Mucosa of descending colon (tissue), 3 donors: ENCODE data around the gene E2F3. TPM values are rescaled to one million over a fixed set of nuclear protein-coding genes. Genes with fewer than 3 reads are reported as not detected.
"Not testable (repeated sequence)": the region's sequence is repeated elsewhere in the genome, so short reads cannot be mapped to it uniquely, and the experiment has no call there.

ENCODE experiments used
- ATAC-seq: fragments of 200-7000 bp; cut with Tn5 transposase; one replicate; pipeline ENCODE4 v1.9.1; 2020; ENCODE audit warnings: mild to moderate bottlenecking, moderate library complexity
- DNase-seq, 3 donors: peaks; one replicate each; pipeline ENCODE4 v3.0.0-alpha.2; 2020
- H3K36me3 ChIP-seq: fragments of 200-600 bp; one replicate; pipeline ENCODE4 v1.8.0; 2021; ENCODE audit warnings: low read depth, mild to moderate bottlenecking
- H3K4me1 ChIP-seq: fragments of 200-600 bp; one replicate; pipeline ENCODE4 v1.8.0; 2021; ENCODE audit warnings: low read depth, mild to moderate bottlenecking
- H3K4me3 ChIP-seq: fragments of 200-600 bp; one replicate; pipeline ENCODE4 v1.8.0; 2021; ENCODE audit warnings: mild to moderate bottlenecking
- H3K9me3 ChIP-seq: fragments of 200-600 bp; one replicate; pipeline ENCODE4 v1.8.0; 2021; ENCODE audit warnings: mild to moderate bottlenecking
- intact Hi-C, 2 donors: fragments of 100-400 bp; cut with DNase I in 1 of 2; cut with micrococcal nuclease in 1 of 2; formaldehyde crosslinking; loops; one replicate each; pipeline versions ENCODE4 v1.11.0 to v1.11.1; 2022; cut with DNase I, micrococcal nuclease
- total RNA-seq, 3 donors: library from RNA; stranded (reverse); fragmentation: NEBNext Ultra II Directional in 2 of 3; extraction: Animal tissue kit (Norgen Biotek cat#: 25700) in 2 of 3; gene quantifications; one replicate each; pipeline versions ENCODE4 v1.2.1 to v1.2.4, GENCODE V29; 2021 to 2023
- TF ChIP-seq, protein P1 (sequence below): fragments of 200-600 bp; IDR thresholded peaks from one replicate; pipeline ENCODE4 v1.8.0; 2022; ENCODE audit warnings: antibody characterized with exemption, mild to moderate bottlenecking
- donor health status: DM: no; HTN: no; CAD: no; lungs with moderate emphysema.
- donor health status: DM: no; HTN: no; CAD: no.
- donor health status: DM: no; HTN: yes; CAD: no.

The E2F3 gene
- total RNA-seq, 3 donors from 2014 or later, result 7.6 to 10.0 (median 7.9) TPM

DNA sequence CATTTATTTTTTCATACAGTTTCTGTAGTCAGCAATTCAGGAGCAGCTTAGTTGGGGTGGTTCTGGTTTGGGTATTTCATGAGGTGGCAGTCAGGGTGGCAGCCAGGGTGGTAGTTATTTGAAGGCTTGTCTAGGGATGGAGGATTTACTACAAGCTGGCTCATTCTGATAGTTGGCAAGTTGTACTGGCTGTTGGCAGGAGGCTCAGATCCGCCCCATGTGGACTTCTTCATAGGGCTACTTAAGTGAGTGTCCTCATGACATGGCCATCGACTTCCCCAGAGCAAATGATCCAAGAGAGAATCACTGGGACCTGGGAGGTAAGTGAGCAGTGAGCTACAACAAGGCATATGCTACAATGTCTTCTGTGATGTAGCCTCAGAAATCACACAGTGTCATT lies 110.2 kb downstream of the E2F3 start:
- Histone ChIP-seq H3K9me3 (no peaks in the 10 kb centered on the region), H3K36me3 (no peaks in the 10 kb centered on the region), H3K4me3 (no peak overlapping the region), H3K4me1 (no peaks in the 10 kb centered on the region)
- no peak for DNase-seq
- TF ChIP-seq, protein P1, sequence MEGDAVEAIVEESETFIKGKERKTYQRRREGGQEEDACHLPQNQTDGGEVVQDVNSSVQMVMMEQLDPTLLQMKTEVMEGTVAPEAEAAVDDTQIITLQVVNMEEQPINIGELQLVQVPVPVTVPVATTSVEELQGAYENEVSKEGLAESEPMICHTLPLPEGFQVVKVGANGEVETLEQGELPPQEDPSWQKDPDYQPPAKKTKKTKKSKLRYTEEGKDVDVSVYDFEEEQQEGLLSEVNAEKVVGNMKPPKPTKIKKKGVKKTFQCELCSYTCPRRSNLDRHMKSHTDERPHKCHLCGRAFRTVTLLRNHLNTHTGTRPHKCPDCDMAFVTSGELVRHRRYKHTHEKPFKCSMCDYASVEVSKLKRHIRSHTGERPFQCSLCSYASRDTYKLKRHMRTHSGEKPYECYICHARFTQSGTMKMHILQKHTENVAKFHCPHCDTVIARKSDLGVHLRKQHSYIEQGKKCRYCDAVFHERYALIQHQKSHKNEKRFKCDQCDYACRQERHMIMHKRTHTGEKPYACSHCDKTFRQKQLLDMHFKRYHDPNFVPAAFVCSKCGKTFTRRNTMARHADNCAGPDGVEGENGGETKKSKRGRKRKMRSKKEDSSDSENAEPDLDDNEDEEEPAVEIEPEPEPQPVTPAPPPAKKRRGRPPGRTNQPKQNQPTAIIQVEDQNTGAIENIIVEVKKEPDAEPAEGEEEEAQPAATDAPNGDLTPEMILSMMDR, result no peak
- no peak for ATAC-seq
- intact Hi-C loops, result no loop called here

DNA sequence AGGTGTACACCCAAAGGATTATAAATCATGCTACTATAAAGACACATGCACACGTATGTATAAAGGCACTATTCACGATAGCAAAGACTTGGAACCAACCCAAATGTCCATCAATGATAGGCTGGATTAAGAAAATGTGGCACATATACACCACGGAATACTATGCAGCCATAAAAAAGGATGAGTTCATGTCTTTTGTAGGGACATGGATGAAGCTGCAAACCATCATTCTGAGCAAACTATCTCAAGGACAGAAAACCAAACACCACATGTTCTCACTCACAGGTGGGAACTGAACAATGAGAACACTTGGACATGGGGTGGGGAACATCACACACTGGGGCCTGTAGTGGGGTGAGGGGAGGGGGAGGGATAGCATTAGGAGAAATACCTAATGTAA lies 123.5 kb downstream of the E2F3 start:
- not testable (repeated sequence) for H3K4me3 ChIP-seq, H3K4me1 ChIP-seq, H3K36me3 ChIP-seq, ATAC-seq, H3K9me3 ChIP-seq, DNase-seq
- intact Hi-C loops, result loop anchor here in 1 of 2 donors (5.0 to 10.0 kb wide), 3 partner anchors 118 to 430 kb away; no protein-coding TSS in a partner anchor

DNA sequence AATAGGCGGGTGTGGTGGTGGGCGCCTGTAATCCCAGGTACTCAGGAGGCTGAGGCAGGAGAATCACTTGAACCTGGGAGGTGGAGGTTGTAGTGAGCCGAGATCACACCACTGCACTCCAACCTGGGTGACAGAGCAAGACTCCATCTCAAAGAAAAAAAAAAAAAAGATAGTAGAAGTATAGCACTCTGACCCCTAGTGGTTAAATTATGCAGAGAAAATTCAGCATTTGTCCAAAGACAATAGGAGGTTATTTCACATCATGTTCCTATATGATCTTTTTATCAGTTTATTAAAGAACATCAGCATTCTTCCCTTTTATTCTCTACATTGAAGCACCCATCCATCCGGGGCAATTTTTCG lies 127.4 kb downstream of the E2F3 start:
- intact Hi-C loops, result loop anchor here (2.0 to 10.0 kb wide), 4 partner anchors 122 to 434 kb away; no protein-coding TSS in a partner anchor
- H3K9me3 ChIP-seq, H3K4me3 ChIP-seq, H3K4me1 ChIP-seq, H3K36me3 ChIP-seq: not testable (repeated sequence)
- TF ChIP-seq, protein P1, result peak; percentile 22
- DNase-seq (peak in 1 of 3 donors; percentile 10), ATAC-seq (peak; percentile 89)

DNA sequence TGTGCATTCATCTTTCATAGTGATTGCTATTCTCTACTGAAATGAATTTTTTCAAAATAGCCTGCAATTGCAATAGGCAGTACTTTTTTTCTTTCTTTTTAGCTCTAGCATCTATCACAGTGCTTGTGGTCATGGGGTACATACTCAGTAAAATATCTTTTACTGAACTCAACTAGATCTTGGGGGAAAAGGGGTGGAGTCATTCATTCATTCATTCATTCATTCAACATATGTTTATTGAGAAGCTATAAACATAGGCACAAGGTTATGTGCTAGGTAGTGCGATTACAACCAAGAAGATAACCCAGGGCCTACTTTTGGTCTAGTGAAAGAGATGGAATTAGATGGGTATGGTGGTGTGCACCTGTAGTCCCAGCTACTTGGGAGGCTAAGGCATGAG lies 131.2 kb downstream of the E2F3 start:
- Histone ChIP-seq H3K9me3 (no peaks in the 10 kb centered on the region), H3K4me3 (no peak overlapping the region), H3K4me1 (peaks cover 9% of the 10 kb centered on the region), H3K36me3 (no peaks in the 10 kb centered on the region)
- TF ChIP-seq, protein P1, result no peak
- ATAC-seq, result no peak
- no peak for DNase-seq
- intact Hi-C loops, result no loop called here

DNA sequence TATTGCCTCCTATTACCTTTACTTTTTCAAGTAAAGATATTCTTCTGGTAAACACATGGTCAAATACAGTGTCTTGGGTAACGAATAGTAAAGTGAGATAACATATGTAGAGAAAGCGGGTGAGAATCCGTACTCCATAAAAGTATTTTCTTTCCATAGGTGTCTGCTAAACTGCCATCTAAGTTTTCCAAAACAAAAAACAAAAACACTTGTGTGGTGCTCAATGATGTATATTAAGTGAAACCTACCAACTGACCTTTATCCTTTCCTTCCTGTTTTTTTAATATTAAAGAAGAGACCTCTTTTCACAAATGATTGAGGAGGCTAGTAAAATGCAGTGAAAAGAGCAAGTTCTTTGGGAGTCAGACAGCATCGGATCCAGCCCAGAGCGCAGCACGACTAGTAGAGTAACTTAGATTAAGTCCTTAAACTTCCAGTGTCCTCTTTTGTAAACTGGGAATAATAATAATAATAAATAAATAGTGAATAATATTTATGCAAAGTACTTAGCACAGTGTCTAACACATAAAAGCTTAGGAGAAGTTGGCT lies 132.1 kb downstream of the E2F3 start:
- DNase-seq, result no peak
- intact Hi-C loops, result no loop called here
- no peak overlapping the region for H3K4me3 ChIP-seq
- no peaks in the 10 kb centered on the region for H3K36me3 ChIP-seq
- TF ChIP-seq, protein P1, result no peak
- H3K4me1 ChIP-seq, result peaks cover 6% of the 10 kb centered on the region
- no peak for ATAC-seq
- H3K9me3 ChIP-seq, result no peaks in the 10 kb centered on the region

DNA sequence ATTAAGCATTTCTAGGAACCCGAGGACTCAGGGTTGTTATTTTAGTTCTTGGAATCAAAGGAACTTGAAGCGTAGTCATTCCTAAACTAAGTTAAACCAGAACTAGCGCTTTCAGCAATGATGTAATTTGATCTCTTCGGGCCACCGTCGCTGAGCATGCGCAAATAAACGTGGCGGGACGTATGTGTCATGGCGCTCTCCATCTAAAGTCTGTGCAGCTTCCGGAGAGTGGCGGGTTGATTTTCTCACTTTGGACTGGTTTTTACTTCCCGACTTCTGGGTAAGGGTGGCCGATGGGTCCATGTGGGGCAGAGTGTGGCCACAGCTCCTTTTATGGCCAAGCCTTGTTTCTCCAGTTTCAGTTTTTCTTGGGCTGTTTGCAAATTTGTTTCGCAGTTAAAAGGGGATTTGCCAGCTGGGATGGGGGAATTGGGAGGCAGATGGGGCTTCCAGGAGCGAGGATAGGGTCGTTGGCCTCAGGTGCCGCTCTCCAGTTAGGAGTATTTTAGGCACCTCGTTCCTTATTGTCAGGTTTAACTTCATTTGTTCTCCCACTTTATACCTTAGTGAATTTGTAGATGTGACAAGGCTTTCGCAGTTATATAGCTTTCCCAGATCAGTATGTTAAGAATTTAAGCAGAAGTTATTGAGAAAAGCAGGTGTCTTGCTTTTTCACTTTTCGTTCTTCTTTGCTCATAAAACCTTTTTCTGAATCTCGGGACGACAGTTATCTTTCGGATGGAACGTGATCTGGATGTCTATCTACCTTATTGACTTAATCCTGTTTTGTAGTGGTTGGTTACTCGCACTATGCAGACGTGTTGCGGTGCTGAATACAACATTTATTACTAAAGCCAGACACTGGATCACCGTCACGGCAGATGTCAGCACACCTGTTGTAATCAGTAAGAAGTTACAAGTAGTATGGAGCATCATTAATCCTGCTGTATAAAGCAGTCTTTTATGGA lies 132.9 kb downstream of the E2F3 start, which contains the start of gene CDKAL1:
Gene CDKAL1 (plus strand): TSS at position 163 of the 968 bp plus-strand sequence. CDS start 11,894 bp downstream, outside the sequence.
- peaks cover 6% of the 10 kb centered on the region for H3K4me1 ChIP-seq
- no peaks in the 10 kb centered on the region for H3K9me3 ChIP-seq
- peak; percentile 99 for ATAC-seq
- DNase-seq, result peak; percentile 88 to 94 (median 90)
- H3K36me3 ChIP-seq, result no peaks in the 10 kb centered on the region
- TF ChIP-seq, protein P1, result no peak
- intact Hi-C loops, result no loop called here
- peak within 1 kb of the TSS; percentile 78 for H3K4me3 ChIP-seq
